Heart left ventricle (tissue), 13 donors: Measurements from ENCODE around the gene SEL1L2.

Source experiments
- CTCF ChIP-seq, 12 donors: fragments of 200-600 bp; sonication (generic) in 4 of 12; IDR thresholded peaks; one replicate each; pipeline versions ENCODE4 v1.5.0 to v1.8.0; 2018 to 2022; ENCODE audit warnings: antibody characterized with exemption in 12 of 12, mild to moderate bottlenecking in 5 of 12
- POLR2A ChIP-seq, 2 donors: fragments of 450-650 bp; IDR thresholded peaks; one replicate each; pipeline ENCODE4 v1.6.1; 2017; ENCODE audit warnings: antibody characterized with exemption in 2 of 2, mild to moderate bottlenecking in 2 of 2, moderate library complexity in 2 of 2
- donor health status: ischemic (EF 13 %, LVEDD 7.1; RV severe dilation, severe dysfunction).
- donor health status: DM: no; HTN: yes; CAD: no.
- donor health status: DM: no; HTN: no; CAD: no.
- donor health status: ischemic (EF 25% LVEDD 6.9; RV normal size, moderate dysfunction).
- donor health status: ischemic (EF 25% LVEDD 5.7; RV mildly dilated, moderate dysfunction).
- donor health status: ischemic (EF 35%, LVEDD 5.7; RV mildly dilated, moderate dysfunction).
- donor health status: nonischemic (EF 11% LVEDD 7.7; RV severe dilation, severe dysfunction).
- donor health status: DM: yes; HTN: yes; CAD: no.
- donor health status: PGD.
- donor health status: ischemic (EF 29% LVEDD 5.4; RV normal size, mild dysfunction).
- donor health status: nonischemic (EF 23%, LVEDD 6.1; RV moderate dilation, normal function).

GRCh38 chr20:14036567-14036966 lies 46.2 kb upstream of the SEL1L2 start:
- TF ChIP-seq CTCF (IDR thresholded peaks at IDR 0.05) = no peak
- TF ChIP-seq POLR2A (IDR thresholded peaks at IDR 0.05) = no peak
